Bone marrow (tissue), 2 donors: ENCODE data around the gene LGR5.

Source experiments
- DNase-seq, 2 donors: peaks; one replicate each; lab custom pipeline; 2025; lab: John Stamatoyannopoulos, UW

LGR5 gene

GRCh38 chr12:71438670-71439361 is 782 bp upstream of the LGR5 start:
- DNase-seq = no peak

- no peak for DNase-seq
These were observed 311 bp upstream of the LGR5 start for GRCh38 chr12:71439362-71439612.

- DNase-seq = no peak
These were observed 756 bp downstream of the LGR5 start for GRCh38 chr12:71440345-71440762.

- no peak for DNase-seq
These were observed 1.5 kb downstream of the LGR5 start for GRCh38 chr12:71440763-71441748.

- DNase-seq = no peak
These were observed 2.4 kb downstream of the LGR5 start for GRCh38 chr12:71441836-71442566.

GRCh38 chr12:71442567-71442931 is 3.0 kb downstream of the LGR5 start:
- no peak for DNase-seq

GRCh38 chr12:71445071-71445470 is 5.5 kb downstream of the LGR5 start:
- DNase-seq = no peak

GRCh38 chr12:71447691-71448132 is 8.1 kb downstream of the LGR5 start:
- DNase-seq = no peak

GRCh38 chr12:71448150-71448581 is 8.6 kb downstream of the LGR5 start:
- no peak for DNase-seq

- no peak for DNase-seq
These were observed 9.9 kb downstream of the LGR5 start for GRCh38 chr12:71449373-71450070.

GRCh38 chr12:71452006-71452405 is 12.4 kb downstream of the LGR5 start:
- DNase-seq = no peak

- DNase-seq = no peak
These were observed 15.6 kb downstream of the LGR5 start for GRCh38 chr12:71455028-71455737.

GRCh38 chr12:71456316-71456715 is 16.7 kb downstream of the LGR5 start:
- DNase-seq = no peak

GRCh38 chr12:71456990-71457389 is 17.4 kb downstream of the LGR5 start:
- no peak for DNase-seq

- no peak for DNase-seq
These were observed 20.7 kb downstream of the LGR5 start for GRCh38 chr12:71460318-71460717.

GRCh38 chr12:71460850-71461609 is 21.4 kb downstream of the LGR5 start:
- no peak for DNase-seq

- DNase-seq = no peak
These were observed 22.3 kb downstream of the LGR5 start for GRCh38 chr12:71461787-71462328.

- no peak for DNase-seq
These were observed 26.2 kb downstream of the LGR5 start for GRCh38 chr12:71465796-71466195.

- no peak for DNase-seq
These were observed 29.7 kb downstream of the LGR5 start for GRCh38 chr12:71469258-71469750.

- no peak for DNase-seq
These were observed 32.9 kb downstream of the LGR5 start for GRCh38 chr12:71472441-71472911.
